ENCODE data around the gene PSTPIP1. TPM values are rescaled to one million over a fixed set of nuclear protein-coding genes. Genes with fewer than 3 reads are reported as not detected.

PSTPIP1 gene
- total RNA-seq, 4 donors from 2014 or later = 6.3 to 40.4 (median 19.5) TPM

DNA sequence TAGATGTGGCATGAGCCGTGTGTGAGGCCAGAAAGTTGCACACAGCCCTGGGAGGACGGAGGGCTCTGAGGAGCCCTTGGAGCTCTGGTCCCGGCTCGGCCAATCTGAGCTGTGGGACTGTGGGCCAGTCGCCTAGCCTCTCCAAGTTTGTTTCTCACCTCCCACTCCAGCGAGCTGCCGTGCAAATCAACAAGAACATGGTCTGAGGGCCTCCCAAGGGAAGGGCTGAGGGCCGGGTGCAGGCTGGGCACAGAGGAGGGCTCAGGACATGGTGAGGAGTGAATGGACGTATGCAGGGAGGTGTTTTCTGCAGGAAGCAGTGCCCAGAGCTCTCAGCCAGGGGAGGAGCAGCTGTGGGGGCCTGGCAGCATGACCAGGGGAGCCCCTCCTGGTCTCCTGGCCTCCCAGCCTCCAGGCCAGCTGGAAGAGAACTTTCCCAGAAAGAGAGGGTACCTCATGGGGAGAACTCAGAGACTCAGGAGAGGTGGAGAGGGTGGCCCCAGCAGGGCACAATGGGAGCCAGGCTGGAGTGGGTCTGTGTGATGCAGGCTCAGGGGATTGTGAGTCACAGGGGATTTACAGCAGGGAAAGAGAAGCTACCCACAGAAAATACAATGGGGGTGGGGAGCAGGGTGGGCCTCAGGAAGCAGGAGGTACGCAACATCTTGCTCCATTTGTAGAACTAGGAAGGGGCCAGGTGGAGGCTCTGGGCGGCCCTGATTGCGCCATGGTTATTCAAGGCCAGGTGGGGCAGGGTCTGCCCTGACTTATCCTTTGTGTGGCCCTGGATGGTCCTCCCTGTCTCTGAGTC is 24.8 kb downstream of the PSTPIP1 start:
- Histone ChIP-seq H3K27ac (no peak overlapping the region), H3K4me1 (peaks cover 0 to 23% (median 7%) of the 10 kb centered on the region in 4 donors), H3K36me3 (no peaks in the 10 kb centered on the region), H3K9me3 (no peaks in the 10 kb centered on the region), H3K4me3 (no peak overlapping the region), H3K27me3 (no peaks in the 10 kb centered on the region)
- no peak for DNase-seq
- TF ChIP-seq, protein P1, sequence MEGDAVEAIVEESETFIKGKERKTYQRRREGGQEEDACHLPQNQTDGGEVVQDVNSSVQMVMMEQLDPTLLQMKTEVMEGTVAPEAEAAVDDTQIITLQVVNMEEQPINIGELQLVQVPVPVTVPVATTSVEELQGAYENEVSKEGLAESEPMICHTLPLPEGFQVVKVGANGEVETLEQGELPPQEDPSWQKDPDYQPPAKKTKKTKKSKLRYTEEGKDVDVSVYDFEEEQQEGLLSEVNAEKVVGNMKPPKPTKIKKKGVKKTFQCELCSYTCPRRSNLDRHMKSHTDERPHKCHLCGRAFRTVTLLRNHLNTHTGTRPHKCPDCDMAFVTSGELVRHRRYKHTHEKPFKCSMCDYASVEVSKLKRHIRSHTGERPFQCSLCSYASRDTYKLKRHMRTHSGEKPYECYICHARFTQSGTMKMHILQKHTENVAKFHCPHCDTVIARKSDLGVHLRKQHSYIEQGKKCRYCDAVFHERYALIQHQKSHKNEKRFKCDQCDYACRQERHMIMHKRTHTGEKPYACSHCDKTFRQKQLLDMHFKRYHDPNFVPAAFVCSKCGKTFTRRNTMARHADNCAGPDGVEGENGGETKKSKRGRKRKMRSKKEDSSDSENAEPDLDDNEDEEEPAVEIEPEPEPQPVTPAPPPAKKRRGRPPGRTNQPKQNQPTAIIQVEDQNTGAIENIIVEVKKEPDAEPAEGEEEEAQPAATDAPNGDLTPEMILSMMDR (IDR thresholded peaks at IDR 0.05) = no peak
- TF ChIP-seq POLR2A (IDR thresholded peaks at IDR 0.05) = no peak

DNA sequence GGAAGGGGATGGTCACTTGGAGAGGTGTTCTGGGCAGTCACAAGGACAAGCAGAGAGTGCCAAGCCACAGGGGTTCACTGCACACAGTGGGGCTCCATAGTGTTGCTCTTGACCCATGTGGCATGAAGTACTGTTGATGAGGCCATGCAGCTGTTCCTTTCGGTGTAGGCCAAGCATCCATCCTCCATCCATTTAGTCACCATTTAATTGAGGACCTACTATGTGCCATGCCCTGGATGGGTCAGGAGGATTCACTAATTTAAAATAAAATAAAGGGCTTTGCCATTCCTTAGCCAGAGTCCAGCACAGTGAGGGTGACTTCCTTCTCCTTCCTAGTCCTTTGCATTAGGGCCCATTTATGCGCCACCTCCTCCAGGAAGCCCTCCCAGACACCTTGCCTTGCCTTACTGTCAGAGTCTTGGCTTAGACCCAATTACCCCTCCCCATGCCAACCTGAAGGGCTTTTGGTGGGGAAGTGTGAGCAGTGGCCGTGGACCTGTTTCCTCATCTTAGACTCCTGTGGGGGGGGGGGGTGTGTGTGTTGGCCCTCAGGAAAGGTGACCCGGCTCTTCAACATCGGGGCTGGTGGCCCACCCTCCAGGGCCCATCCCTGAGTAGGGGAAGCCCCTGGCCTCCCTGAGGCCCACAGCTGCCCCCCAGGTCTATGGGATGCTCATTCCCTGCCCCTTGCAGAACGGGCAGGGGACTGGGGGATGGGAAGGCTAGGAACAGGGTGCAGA is 25.6 kb downstream of the PSTPIP1 start:
- Histone ChIP-seq H3K4me3 (no peak overlapping the region), H3K27me3 (no peaks in the 10 kb centered on the region), H3K36me3 (no peaks in the 10 kb centered on the region), H3K4me1 (peaks cover 0 to 22% (median 3%) of the 10 kb centered on the region in 4 donors), H3K27ac (peak overlapping the region in 1 of 4 donors; percentile 36), H3K9me3 (no peaks in the 10 kb centered on the region)
- DNase-seq = no peak
- TF ChIP-seq, protein P1 (IDR thresholded peaks at IDR 0.05) = no peak
- TF ChIP-seq POLR2A (IDR thresholded peaks at IDR 0.05) = no peak

DNA sequence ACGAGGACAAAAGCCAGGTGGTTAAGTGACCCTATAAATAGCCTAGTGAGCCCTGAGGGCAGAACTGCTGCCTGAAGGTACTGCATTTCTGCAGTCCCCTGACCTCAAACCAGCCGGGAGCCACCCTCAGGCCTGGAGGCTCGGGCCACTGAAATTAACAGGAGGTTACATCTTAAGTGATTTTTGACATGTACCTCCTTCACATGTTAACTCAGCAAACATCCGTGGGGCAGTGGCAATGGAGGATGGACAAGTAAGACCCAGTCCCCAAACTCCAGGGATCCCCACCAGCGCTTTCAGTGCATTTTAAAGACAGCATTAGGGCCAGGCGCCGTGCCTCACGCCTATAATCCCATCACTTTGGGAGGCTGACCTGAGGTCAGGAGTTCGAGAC is 26.2 kb downstream of the PSTPIP1 start:
- TF ChIP-seq POLR2A (IDR thresholded peaks at IDR 0.05) = no peak
- TF ChIP-seq, protein P1 (IDR thresholded peaks at IDR 0.05) = no peak
- no peak for DNase-seq

DNA sequence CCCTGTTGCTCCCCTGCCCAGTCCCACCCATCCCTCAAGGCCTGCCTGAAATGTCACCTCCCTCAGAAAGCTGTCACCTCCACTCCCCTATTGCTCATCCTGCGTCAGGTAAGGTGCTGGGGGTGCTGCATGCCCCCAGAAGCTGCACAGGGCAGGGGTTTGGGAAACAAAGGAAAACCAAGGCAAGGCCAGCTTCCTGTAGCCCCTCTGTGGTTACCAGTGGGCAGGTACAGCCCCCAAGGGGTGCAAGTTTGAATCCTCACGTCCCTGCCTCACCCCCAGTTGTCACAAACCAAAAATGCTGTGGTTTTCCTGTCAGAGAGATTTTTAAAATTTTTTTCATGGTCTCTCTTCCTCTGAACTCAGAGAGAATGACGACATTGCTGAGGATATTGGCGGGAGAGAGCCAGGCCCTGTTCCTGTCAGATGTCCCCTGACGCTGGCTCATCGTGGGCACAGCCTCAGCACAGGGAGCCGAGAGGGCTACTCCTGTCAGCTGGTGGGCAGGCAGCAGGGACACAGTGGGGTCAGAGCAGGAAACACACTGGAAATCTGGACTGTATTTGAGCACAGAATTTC is 27.0 kb downstream of the PSTPIP1 start:
- peaks cover 0 to 15% (median 3%) of the 10 kb centered on the region in 4 donors for H3K4me1 ChIP-seq
- no peaks in the 10 kb centered on the region for H3K27me3 ChIP-seq
- peak; percentile 35 to 74 (median 47) for DNase-seq
- H3K9me3 ChIP-seq = no peaks in the 10 kb centered on the region
- no peak overlapping the region for H3K4me3 ChIP-seq
- H3K27ac ChIP-seq = peak overlapping the region in 3 of 4 donors; percentile 45 to 60 (median 55)
- H3K36me3 ChIP-seq = no peaks in the 10 kb centered on the region
- TF ChIP-seq, protein P1 (IDR thresholded peaks at IDR 0.05) = no peak
- TF ChIP-seq POLR2A (IDR thresholded peaks at IDR 0.05) = no peak

More for the DNA sequence above, 26.2 kb downstream of the PSTPIP1 start:
- H3K4me3 ChIP-seq = no peak overlapping the region
- peaks cover 0 to 16% (median 3%) of the 10 kb centered on the region in 4 donors for H3K4me1 ChIP-seq
- no peaks in the 10 kb centered on the region for H3K36me3 ChIP-seq
- H3K27ac ChIP-seq = peak overlapping the region in 1 of 4 donors; percentile 36
- H3K9me3 ChIP-seq = no peaks in the 10 kb centered on the region
- no peaks in the 10 kb centered on the region for H3K27me3 ChIP-seq

DNA sequence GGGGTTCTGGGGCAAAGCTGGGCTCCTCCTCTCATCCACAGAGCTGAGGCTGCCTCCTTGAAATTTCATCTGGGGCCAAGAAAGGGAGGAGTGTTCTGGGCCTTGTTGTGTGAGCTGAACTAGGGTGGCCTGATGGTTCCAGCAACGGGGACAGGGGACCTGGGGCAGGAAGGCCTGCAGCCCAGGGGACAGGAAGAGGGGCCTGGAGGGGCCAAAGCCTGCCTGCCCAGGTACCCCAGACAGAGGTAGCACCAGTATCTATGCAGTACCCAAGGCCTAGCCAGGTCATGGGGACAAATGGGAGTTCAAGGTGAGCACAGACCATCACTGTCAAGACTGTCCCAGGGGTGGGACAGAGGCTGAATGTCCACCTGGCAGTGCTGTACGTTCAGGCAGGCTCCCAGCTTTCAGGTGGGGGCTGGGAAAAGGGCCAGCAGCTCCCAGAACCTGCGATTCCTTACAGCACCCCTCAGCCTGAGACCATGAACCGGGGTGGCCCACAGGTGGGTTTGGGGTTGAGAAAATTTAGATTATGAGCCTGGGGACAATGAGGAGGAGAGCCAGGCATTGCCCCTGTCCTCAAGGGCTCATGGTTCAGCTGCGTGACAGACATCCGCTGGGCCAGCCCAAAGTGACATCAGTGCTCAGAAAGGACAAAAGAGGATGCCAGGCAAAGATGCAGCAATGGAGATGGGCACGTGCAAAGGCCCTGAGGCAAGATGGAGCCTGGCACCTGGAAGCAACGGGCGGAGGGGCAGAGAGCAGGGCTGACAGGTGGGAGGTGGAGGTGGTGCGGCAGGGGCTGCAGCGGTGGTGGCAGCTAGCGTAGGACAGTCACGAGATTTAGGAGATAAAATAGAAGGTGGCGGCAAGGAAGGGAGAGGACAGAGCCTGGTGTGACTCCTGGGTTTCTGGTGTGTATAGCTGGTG is 28.0 kb downstream of the PSTPIP1 start:
- Histone ChIP-seq H3K36me3 (no peaks in the 10 kb centered on the region), H3K27ac (peak overlapping the region in 3 of 4 donors; percentile 8 to 55 (median 45))

More for the DNA sequence above, 28.0 kb downstream of the PSTPIP1 start:
- H3K4me3 ChIP-seq = no peak overlapping the region
- H3K27me3 ChIP-seq = no peaks in the 10 kb centered on the region
- DNase-seq = peak in 1 of 3 donors; percentile 40
- no peak for TF ChIP-seq POLR2A (IDR thresholded peaks at IDR 0.05)
- TF ChIP-seq, protein P1 (IDR thresholded peaks at IDR 0.05) = no peak
- no peaks in the 10 kb centered on the region for H3K9me3 ChIP-seq
- peaks cover 0 to 16% (median 3%) of the 10 kb centered on the region in 4 donors for H3K4me1 ChIP-seq

Measured in Peyer's patch (tissue), 4 donors.